HG03571 (cell line): Measurements from ENCODE around the gene AQP4.

Experiments used
- ATAC-seq: cut with Tn5 transposase; IDR thresholded peaks from one replicate; pipeline ENCODE4 v1.9.1; 2021; ENCODE audit not compliant: unreplicated experiment

The AQP4 gene

GRCh38 chr18:26865557-26865956 is at the start of gene AQP4:
Gene AQP4 (minus strand): TSS chr18:26865707. CDS start chr18:26865689, 18 bp downstream.
- ATAC-seq, result no peak

- no peak for ATAC-seq
Measured at GRCh38 chr18:26911840-26912239, 46.3 kb upstream of the AQP4 start.

- no peak for ATAC-seq
Measured at GRCh38 chr18:26909599-26910290, 44.2 kb upstream of the AQP4 start.

- ATAC-seq, result no peak
Measured at GRCh38 chr18:26908906-26909305, 43.4 kb upstream of the AQP4 start.

- ATAC-seq, result no peak
Measured at GRCh38 chr18:26902291-26902690, 36.8 kb upstream of the AQP4 start.

- ATAC-seq, result no peak
Measured at GRCh38 chr18:26901020-26901419, 35.5 kb upstream of the AQP4 start.

- ATAC-seq, result no peak
Measured at GRCh38 chr18:26894426-26894825, 28.9 kb upstream of the AQP4 start.

- ATAC-seq, result no peak
Measured at GRCh38 chr18:26893996-26894395, 28.5 kb upstream of the AQP4 start.

- ATAC-seq, result no peak
Measured at GRCh38 chr18:26888259-26888658, 22.8 kb upstream of the AQP4 start.

- ATAC-seq, result no peak
Measured at GRCh38 chr18:26875040-26875654, 9.6 kb upstream of the AQP4 start.

GRCh38 chr18:26874283-26874682 is 8.8 kb upstream of the AQP4 start:
- no peak for ATAC-seq

- ATAC-seq, result no peak
Measured at GRCh38 chr18:26869640-26870039, 4.1 kb upstream of the AQP4 start.

GRCh38 chr18:26868968-26869586 is 3.6 kb upstream of the AQP4 start:
- ATAC-seq, result no peak

- no peak for ATAC-seq
Measured at GRCh38 chr18:26867471-26867870, 2.0 kb upstream of the AQP4 start.

- ATAC-seq, result no peak
Measured at GRCh38 chr18:26864658-26865057, 849 bp downstream of the AQP4 start.

GRCh38 chr18:26863921-26864497 is 1.5 kb downstream of the AQP4 start:
- no peak for ATAC-seq

GRCh38 chr18:26863122-26863879 is 2.2 kb downstream of the AQP4 start:
- ATAC-seq, result no peak

GRCh38 chr18:26862084-26862483 is 3.4 kb downstream of the AQP4 start:
- no peak for ATAC-seq

GRCh38 chr18:26854292-26854881 is 11.1 kb downstream of the AQP4 start:
- ATAC-seq, result no peak

- ATAC-seq, result no peak
Measured at GRCh38 chr18:26853401-26853800, 12.1 kb downstream of the AQP4 start.

- ATAC-seq, result no peak
Measured at GRCh38 chr18:26843760-26844159, 21.7 kb downstream of the AQP4 start.
